NCI-H446 treated with DMSO at 0.1 percent for 48 hours (cell line): ENCODE results near the gene GNAQ.
"Not testable (repeated sequence)": the region's sequence is repeated elsewhere in the genome, so short reads cannot be mapped to it uniquely, and the experiment has no call there.

Experiments used
- DNase-seq: peaks from one replicate; lab custom pipeline; 2025; lab: John Stamatoyannopoulos, UW

The GNAQ gene

DNA sequence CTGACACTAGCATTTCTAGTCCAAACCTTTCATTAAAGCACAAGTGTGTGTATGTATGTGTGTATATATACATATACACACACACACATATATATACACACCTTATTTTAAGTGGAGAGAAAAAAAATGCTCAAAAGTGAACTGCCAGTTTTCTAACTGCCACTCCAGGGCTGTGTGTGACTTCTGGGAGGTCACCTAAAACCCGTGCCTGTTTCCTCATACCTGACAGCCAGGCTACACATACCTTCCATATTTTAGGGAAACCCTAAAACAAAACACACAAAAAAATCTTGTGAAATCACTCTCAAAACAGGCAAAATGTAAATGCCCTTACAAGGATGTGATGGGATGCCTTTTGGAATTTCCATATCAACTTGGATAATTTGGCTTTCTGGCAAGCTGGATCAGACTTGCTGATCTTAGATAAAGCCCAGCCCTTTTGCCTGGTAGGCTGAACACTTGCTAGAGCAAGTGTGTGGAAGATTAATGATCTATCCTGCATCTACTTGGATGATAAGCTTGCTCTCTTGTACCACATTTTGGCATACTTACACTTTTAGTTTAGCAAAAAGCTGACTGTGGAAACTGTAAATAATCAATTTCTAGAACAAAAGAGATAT is 127.8 kb downstream of the GNAQ start:
- DNase-seq: no peak

- DNase-seq: no peak
Measured at GRCh38 chr9:77901771-77902170, 129.8 kb downstream of the GNAQ start.

GRCh38 chr9:77901018-77901417 is 130.6 kb downstream of the GNAQ start:
- DNase-seq: no peak

DNA sequence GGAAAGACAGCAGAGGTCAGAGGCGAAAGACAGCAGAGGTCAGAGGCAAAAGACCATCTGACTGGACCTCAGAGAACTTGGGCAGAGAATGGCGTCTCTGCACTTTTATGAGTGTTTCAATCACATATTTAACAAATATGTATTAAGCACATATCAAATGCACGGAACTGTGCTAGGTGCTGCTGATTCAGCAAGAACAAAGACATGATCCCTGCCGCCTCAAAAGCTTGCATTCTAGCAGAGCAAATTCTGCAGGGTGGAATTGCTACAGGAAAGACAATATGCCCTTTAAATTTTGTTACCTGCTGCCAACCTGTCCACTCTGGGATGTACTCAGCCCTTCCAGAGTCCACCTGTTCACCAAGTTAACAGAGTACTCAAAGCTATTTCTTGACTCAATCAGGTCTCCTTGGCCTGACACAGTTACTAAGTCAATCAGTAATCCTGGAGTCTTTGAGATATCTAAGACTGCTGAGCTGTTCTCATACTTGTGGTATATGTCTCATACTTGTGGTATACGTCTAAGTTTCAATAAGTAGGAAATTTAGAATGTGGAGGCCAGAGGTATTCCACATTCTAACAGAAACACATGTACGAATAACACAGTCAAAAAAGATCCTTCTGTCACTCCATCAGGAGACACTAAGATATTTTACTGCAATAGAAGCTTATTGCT is 131.8 kb downstream of the GNAQ start:
- no peak for DNase-seq

- DNase-seq: no peak
Measured at GRCh38 chr9:77898864-77899263, 132.7 kb downstream of the GNAQ start.

- peak; percentile 33 for DNase-seq
Measured at GRCh38 chr9:77896938-77897667, 134.5 kb downstream of the GNAQ start.

DNA sequence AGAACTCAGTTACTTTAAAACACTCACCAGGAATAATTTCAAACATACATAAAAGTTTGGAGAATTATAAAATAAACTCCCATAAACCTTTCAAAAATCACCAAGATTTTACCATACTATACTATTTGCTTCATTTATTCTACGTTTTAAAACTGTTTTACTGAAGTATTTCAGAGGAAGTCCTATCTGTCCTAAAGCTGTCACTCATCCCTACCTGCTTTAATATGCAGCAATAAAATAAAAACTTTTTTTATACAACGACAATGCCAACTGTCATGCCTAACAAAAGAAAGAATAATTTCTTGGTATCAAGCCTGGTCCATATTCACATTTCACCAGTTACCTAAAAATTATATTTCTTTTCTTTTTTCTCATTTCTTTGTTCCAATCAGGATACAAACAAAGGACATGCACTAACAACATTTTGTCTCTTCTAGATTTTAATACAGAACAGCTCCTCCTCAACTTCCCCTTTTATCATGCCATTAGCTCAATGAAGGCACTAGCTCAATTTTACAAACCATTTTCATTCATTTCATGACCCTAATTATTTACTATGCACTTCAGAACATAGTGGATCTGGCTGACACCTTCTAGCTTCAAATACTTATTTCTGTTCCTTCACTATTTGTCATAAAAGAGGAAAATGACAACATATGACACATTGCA is 135.2 kb downstream of the GNAQ start:
- no peak for DNase-seq

DNA sequence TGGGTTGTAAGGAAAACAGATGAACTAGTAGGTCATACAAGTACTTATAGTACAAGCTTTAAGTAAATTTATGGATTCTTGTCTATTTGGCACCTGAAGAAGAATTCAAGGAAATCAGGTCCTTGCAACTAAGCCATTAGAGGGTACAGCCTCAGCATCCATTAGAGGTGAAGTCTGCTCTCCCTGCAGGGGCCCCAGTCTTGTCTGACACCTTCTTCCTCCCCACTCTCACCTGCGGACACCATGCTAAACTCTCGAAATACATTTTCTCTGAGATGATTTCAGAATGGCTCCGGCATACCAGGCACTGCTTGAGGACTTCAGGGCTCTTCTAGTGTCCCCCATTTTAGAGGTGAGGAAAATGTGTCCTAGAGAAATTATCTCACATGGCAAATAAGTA is 137.9 kb downstream of the GNAQ start:
- no peak for DNase-seq

DNA sequence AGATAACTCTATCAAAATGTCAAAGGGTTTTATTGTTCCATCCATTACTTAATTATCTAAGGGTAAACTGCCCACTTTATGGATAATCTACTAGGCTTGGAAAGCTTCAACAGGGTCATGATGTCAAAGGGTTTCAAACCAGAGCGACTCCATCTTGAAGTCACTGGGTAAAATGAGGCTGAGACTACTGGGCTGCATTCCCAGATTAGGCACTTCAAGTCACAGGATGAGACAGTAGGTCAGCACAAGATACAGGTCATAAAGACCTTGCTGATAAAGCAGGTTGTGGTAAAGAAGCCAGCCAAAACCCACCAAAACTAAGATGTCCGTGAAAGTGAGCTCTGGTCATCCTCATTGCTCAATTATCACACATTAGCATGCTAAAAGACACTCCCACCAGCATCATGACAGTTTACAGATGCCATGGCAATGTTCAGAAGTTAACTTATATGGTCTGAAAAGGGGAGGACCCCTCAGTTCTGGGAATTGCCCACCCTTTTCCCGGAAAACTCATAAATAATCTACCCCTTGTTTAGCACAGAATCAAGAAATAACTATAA is 138.6 kb downstream of the GNAQ start:
- DNase-seq: no peak

- DNase-seq: no peak
Measured at GRCh38 chr9:77892171-77892570, 139.4 kb downstream of the GNAQ start.

DNA sequence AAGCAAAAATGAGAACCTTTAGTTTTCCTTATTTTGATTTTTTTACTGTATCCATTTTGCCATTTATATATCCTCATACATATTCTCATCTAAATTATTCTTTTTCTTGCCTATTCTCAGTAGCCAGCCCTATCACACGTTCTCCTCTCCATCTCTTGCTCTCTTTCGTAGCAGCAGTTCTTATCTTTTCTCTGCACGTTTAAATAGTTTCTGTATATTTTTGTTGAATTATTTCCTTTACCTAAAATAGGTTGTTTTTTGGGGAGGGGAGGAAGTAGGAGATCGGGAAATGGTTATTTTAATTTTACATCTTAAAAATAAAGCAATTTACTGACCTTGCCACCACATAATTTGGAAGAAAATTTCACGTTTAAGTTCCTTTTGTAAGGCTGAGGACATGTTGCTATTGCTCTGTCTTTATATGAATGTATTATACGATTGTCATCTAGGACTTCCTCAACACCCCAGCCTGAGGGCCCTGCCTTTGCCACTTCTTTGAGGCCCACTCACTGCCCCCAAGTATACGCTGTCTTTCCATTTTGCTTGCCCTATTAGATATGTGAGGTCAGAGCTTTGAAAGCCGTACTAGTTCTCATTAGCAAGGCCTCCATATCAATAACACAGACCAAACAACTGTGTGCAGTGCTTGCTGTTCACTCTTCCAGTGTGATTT is 140.3 kb downstream of the GNAQ start:
- no peak for DNase-seq

GRCh38 chr9:77887662-77888061 is 143.9 kb downstream of the GNAQ start:
- DNase-seq: no peak

- no peak for DNase-seq
Measured at GRCh38 chr9:77885104-77885672, 146.4 kb downstream of the GNAQ start.

- no peak for DNase-seq
Measured at GRCh38 chr9:77883846-77884771, 147.5 kb downstream of the GNAQ start.

GRCh38 chr9:77883133-77883532 is 148.5 kb downstream of the GNAQ start:
- no peak for DNase-seq

DNA sequence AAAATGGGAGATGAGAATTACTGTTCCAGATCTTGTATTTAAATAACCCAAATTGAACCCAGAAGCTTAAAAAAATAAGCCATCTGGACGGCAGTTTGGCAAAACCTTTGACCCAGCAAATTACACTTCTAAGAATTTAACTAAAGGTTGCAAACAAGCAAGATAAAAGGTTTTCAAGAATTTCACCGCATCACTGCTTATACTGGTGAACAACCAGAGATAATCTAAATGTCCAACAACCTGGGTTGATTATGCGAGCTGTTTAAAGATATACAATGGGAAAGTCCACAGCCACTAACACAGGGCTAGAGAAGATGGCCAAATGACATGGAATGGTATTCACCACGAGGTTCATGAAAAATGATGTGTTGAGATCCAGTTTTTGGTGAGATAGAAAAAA is 149.3 kb downstream of the GNAQ start:
- DNase-seq: no peak

GRCh38 chr9:77881634-77882033 is 150.0 kb downstream of the GNAQ start:
- DNase-seq: not testable (repeated sequence)

DNA sequence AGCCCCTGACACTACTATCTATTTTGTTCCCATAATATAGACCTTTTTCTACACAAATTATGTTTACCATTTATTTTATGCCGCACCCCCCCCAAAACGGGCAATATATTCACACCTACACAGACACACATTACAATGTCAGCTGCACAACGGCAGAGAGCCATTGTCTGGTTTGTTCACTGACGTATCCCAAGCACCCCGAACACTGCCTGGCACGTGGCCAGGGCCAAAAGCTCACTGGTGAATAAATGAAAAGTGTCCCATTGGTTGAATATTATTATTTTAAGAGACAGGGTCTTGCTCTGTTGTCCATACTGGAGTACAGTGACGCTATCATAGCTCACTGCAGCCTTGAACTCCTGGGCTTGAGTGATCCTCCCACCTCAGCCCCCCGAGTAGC is 150.5 kb downstream of the GNAQ start:
- no peak for DNase-seq

DNA sequence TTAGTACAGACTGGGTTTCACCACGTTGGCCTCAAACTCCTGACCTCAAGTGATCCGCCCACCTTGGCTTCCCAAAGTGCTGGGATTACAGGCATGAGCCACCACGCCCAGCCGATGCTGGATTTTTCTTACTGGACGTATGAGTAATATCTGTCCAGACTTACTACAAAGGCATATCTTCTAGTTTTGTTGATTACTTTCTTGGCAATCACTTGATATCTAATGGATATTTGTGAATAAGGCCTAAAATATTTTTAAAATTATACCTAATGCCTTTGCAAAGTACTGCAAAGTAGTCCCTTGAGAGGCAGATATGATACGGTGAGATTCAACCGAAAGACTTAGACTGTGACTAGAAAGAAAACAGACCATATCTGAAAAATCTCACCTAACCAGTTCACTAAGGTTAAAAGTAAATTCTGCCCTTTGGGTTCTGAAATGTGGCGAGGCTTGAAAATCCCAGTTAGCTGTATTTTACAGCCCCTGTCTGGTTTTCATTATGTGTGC is 152.1 kb downstream of the GNAQ start:
- no peak for DNase-seq

DNA sequence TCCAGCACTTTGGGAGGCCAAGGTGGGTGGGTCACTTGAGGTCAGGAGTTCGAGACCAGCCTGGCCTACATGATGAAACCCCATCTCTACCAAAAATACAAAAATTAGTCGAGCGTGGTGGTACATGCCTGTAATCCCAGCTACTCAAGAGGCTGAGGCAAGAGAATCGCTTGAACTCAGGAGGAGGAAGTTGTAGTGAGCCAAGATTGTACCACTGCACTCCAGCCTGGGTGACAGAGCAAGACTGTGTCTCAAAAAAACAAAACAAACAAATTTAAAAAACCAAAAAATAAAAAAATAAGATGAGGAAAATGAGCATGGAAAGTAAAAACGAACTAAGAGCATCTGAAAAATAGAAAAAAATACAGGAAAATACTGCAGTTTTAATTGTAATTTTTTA is 152.8 kb downstream of the GNAQ start:
- DNase-seq: not testable (repeated sequence)
